ENCODE data around the gene USH1C.

Gene USH1C

DNA sequence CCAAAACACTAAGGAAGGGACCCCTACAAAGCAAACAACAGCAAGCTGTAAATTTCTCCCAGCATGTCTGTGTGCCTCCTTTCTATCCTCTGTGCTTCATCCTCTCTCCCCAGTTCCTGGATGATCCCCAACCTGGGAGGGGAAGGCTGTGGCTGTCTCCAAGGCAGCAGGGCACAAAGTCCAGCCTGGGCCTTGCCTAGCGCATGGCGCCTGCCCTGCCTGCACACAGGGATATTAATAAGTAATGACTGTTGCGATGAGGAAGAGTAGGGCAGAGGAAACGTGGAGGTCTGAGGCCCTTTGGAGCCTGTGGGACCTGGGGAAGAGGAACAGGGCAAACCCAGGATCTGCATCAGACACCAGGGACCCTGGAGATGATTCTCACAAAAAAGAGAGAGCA, 2.0 kb downstream of the USH1C start:
- peaks cover 29% of the 10 kb centered on the region for H3K27me3 ChIP-seq (ENCODE audit: insufficient read depth, low read length)
- H3K4me3 ChIP-seq (ENCODE audit: low read length): no peak overlapping the region

GRCh38 chr11:17541330-17541885, 2.8 kb downstream of the USH1C start:
- Histone ChIP-seq H3K4me3 (ENCODE audit: low read length) (no peak overlapping the region), H3K27ac (ENCODE audit: low read length) (no peak overlapping the region), H3K9me3 (ENCODE audit: insufficient read depth, low read depth, low read length) (no peaks in the 10 kb centered on the region), H3K4me1 (ENCODE audit: insufficient read depth, low read length) (0 out of 2 replicates have a peak, but pooled peaks cover 5% of the 10 kb centered on the region), H3K36me3 (ENCODE audit: insufficient read depth, low read depth, low read length) (no peaks in the 10 kb centered on the region), H3K9ac (ENCODE audit: low read depth, low read length) (no peak overlapping the region), H3K27me3 (ENCODE audit: insufficient read depth, low read length) (peaks cover 26% of the 10 kb centered on the region)

More for the DNA sequence above, 2.0 kb downstream of the USH1C start:
- Histone ChIP-seq H3K27ac (ENCODE audit: low read length) (no peak overlapping the region), H3K9me3 (ENCODE audit: insufficient read depth, low read depth, low read length) (no peaks in the 10 kb centered on the region), H3K9ac (ENCODE audit: low read depth, low read length) (no peak overlapping the region), H3K36me3 (ENCODE audit: insufficient read depth, low read depth, low read length) (no peaks in the 10 kb centered on the region), H3K4me1 (ENCODE audit: insufficient read depth, low read length) (peaks cover 5% of the 10 kb centered on the region; the same call in 1 of the 2 replicates)

DNA sequence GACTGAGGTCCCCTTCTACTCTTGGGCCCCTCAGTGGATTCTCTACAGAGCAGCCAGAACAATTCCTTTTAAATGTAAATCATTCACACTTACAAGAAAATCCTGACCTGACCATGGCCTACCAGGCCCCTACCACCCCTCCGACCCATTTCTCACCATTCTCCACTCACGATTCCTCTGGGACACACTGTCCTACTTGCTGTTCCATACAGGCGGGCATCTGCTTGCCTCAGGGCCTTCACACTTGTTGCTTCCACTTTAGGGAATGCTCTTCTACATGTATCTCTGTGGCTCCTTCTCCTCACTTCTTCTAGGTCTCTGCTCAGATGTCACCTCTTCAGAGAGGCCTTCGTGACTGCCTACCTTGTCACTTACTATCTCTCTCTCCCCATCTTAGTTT, 3.4 kb downstream of the USH1C start:
- no peak overlapping the region for H3K27ac ChIP-seq (ENCODE audit: low read length)
- H3K9ac ChIP-seq (ENCODE audit: low read depth, low read length): no peak overlapping the region
- peaks cover 21% of the 10 kb centered on the region for H3K27me3 ChIP-seq (ENCODE audit: insufficient read depth, low read length)
- no peak overlapping the region; the same call in 1 of the 2 replicates for H3K4me3 ChIP-seq (ENCODE audit: low read length)
- 0 out of 2 replicates have a peak, but pooled peaks cover 5% of the 10 kb centered on the region for H3K4me1 ChIP-seq (ENCODE audit: insufficient read depth, low read length)
- no peaks in the 10 kb centered on the region for H3K36me3 ChIP-seq (ENCODE audit: insufficient read depth, low read depth, low read length)
- no peaks in the 10 kb centered on the region for H3K9me3 ChIP-seq (ENCODE audit: insufficient read depth, low read depth, low read length)

DNA sequence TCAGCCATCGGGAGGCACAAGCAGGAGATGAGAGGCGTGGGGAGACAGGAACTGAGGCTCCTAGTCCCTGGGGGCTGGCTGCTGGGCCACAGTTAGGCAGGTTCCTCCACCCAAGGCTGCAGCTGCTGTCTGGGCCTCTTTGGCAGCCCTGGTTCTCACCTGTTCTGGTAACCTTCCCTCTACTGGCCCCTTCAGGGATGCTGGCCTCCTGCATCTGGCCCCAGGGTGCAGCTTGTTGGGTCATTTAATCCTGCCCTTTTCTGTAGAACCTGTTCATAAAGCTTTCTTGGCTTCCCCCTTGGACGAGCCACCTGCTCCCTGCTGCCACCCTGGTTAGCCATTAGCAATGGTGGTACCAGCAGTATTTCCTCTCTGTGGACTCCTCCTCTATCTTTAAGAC, 5.5 kb downstream of the USH1C start:
- Histone ChIP-seq H3K9me3 (ENCODE audit: insufficient read depth, low read depth, low read length) (no peaks in the 10 kb centered on the region), H3K27me3 (ENCODE audit: insufficient read depth, low read length) (peaks cover 17% of the 10 kb centered on the region), H3K9ac (ENCODE audit: low read depth, low read length) (no peak overlapping the region)

DNA sequence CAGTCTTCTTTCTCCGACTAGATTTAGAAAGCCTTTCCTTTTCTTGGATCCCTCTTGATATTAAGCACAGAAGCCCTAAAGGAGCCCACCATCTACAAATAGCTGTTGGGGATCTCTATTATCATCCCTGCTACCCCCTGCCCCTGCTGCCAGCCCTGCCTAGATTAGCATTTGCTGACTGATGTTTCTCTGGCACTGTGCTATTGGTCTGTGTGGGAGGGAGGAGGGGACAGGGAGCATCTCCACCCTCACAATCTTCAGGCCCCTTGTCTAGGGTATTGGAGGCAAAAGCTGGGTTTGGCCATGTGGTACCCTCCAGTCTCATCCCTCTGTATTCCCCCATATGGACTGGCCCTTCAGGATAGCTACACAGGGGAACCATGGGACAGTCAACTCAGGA, 6.2 kb downstream of the USH1C start:
- Histone ChIP-seq H3K9ac (ENCODE audit: low read depth, low read length) (no peak overlapping the region), H3K27me3 (ENCODE audit: insufficient read depth, low read length) (peaks cover 10% of the 10 kb centered on the region), H3K4me1 (ENCODE audit: insufficient read depth, low read length) (0 out of 2 replicates have a peak, but pooled peaks cover 5% of the 10 kb centered on the region), H3K9me3 (ENCODE audit: insufficient read depth, low read depth, low read length) (no peaks in the 10 kb centered on the region), H3K36me3 (ENCODE audit: insufficient read depth, low read depth, low read length) (no peaks in the 10 kb centered on the region), H3K27ac (ENCODE audit: low read length) (no peak overlapping the region), H3K4me3 (ENCODE audit: low read length) (no peak overlapping the region)

More for the DNA sequence above, 5.5 kb downstream of the USH1C start:
- Histone ChIP-seq H3K27ac (ENCODE audit: low read length) (no peak overlapping the region), H3K36me3 (ENCODE audit: insufficient read depth, low read depth, low read length) (no peaks in the 10 kb centered on the region), H3K4me1 (ENCODE audit: insufficient read depth, low read length) (0 out of 2 replicates have a peak, but pooled peaks cover 5% of the 10 kb centered on the region), H3K4me3 (ENCODE audit: low read length) (no peak overlapping the region)

GRCh38 chr11:17537261-17537660, 7.0 kb downstream of the USH1C start:
- 0 out of 2 replicates have a peak, but pooled peaks cover 2% of the 10 kb centered on the region for H3K4me1 ChIP-seq (ENCODE audit: insufficient read depth, low read length)

GRCh38 chr11:17535488-17535887, 8.7 kb downstream of the USH1C start:
- H3K9ac ChIP-seq (ENCODE audit: low read depth, low read length): no peak overlapping the region
- H3K36me3 ChIP-seq (ENCODE audit: insufficient read depth, low read depth, low read length): no peaks in the 10 kb centered on the region
- H3K4me3 ChIP-seq (ENCODE audit: low read length): no peak overlapping the region
- H3K4me1 ChIP-seq (ENCODE audit: insufficient read depth, low read length): no peaks in the 10 kb centered on the region; the same call in 1 of the 2 replicates
- no peak overlapping the region for H3K27ac ChIP-seq (ENCODE audit: low read length)
- no peaks in the 10 kb centered on the region for H3K27me3 ChIP-seq (ENCODE audit: insufficient read depth, low read length)
- no peaks in the 10 kb centered on the region for H3K9me3 ChIP-seq (ENCODE audit: insufficient read depth, low read depth, low read length)

More at GRCh38 chr11:17537261-17537660, 7.0 kb downstream of the USH1C start:
- H3K9me3 ChIP-seq (ENCODE audit: insufficient read depth, low read depth, low read length): no peaks in the 10 kb centered on the region
- peaks cover 2% of the 10 kb centered on the region for H3K27me3 ChIP-seq (ENCODE audit: insufficient read depth, low read length)
- H3K27ac ChIP-seq (ENCODE audit: low read length): no peak overlapping the region
- H3K4me3 ChIP-seq (ENCODE audit: low read length): no peak overlapping the region
- H3K36me3 ChIP-seq (ENCODE audit: insufficient read depth, low read depth, low read length): no peaks in the 10 kb centered on the region
- no peak overlapping the region for H3K9ac ChIP-seq (ENCODE audit: low read depth, low read length)

- H3K27ac ChIP-seq (ENCODE audit: low read length): no peak overlapping the region
- H3K9me3 ChIP-seq (ENCODE audit: insufficient read depth, low read depth, low read length): no peaks in the 10 kb centered on the region
- H3K9ac ChIP-seq (ENCODE audit: low read depth, low read length): no peak overlapping the region
- H3K4me1 ChIP-seq (ENCODE audit: insufficient read depth, low read length): no peaks in the 10 kb centered on the region; the same call in 1 of the 2 replicates
- no peak overlapping the region for H3K4me3 ChIP-seq (ENCODE audit: low read length)
- no peaks in the 10 kb centered on the region for H3K27me3 ChIP-seq (ENCODE audit: insufficient read depth, low read length)
- no peaks in the 10 kb centered on the region for H3K36me3 ChIP-seq (ENCODE audit: insufficient read depth, low read depth, low read length)
Observed at GRCh38 chr11:17533778-17534415, 10.3 kb downstream of the USH1C start.

DNA sequence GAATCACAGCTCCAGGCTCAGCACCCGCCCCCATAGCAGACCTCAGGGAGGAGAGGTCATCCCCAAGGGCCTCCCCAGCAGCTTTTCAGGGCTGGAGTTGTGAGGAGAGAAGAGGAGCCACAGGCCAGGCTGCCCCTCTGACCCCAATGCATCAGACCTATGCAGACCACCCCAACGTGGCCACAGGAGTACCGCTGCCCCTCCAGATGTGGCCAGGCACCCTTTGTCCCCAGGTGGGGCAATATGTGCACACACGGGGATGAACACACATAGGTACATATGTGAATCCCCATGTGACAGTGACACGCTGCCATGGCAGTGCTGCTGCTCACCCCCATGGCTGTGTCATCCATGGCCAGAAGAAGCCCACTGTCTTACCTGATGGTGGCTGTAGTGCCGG, 10.9 kb downstream of the USH1C start:
- no peak overlapping the region for H3K4me3 ChIP-seq (ENCODE audit: low read length)
- H3K36me3 ChIP-seq (ENCODE audit: insufficient read depth, low read depth, low read length): no peaks in the 10 kb centered on the region
- H3K9me3 ChIP-seq (ENCODE audit: insufficient read depth, low read depth, low read length): no peaks in the 10 kb centered on the region
- H3K27ac ChIP-seq (ENCODE audit: low read length): no peak overlapping the region
- H3K27me3 ChIP-seq (ENCODE audit: insufficient read depth, low read length): no peaks in the 10 kb centered on the region
- H3K9ac ChIP-seq (ENCODE audit: low read depth, low read length): no peak overlapping the region
- no peaks in the 10 kb centered on the region; the same call in 1 of the 2 replicates for H3K4me1 ChIP-seq (ENCODE audit: insufficient read depth, low read length)

DNA sequence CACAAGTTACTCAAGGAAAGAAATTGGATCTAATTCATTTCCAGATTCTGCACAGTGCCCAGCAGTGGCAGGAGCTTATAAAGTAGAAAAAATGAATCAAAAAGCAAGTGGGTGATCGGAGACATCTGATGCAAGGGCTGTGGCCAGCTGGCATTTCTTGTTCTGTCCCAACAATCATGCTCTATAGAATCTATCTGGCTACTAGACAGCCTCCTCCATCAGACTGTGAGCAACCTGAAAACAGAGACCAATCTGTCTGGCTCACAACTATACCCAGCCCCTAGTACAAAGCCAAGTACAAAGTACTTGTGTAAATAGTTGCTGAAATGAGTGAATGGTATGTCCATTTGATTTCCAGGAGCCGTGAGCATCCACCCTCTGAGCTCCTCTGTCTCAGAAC, 11.4 kb downstream of the USH1C start:
- no peaks in the 10 kb centered on the region for H3K9me3 ChIP-seq (ENCODE audit: insufficient read depth, low read depth, low read length)
- H3K4me3 ChIP-seq (ENCODE audit: low read length): no peak overlapping the region
- H3K27ac ChIP-seq (ENCODE audit: low read length): no peak overlapping the region
- no peaks in the 10 kb centered on the region for H3K36me3 ChIP-seq (ENCODE audit: insufficient read depth, low read depth, low read length)
- H3K9ac ChIP-seq (ENCODE audit: low read depth, low read length): no peak overlapping the region
- H3K4me1 ChIP-seq (ENCODE audit: insufficient read depth, low read length): no peaks in the 10 kb centered on the region; the same call in 1 of the 2 replicates
- no peaks in the 10 kb centered on the region for H3K27me3 ChIP-seq (ENCODE audit: insufficient read depth, low read length)

DNA sequence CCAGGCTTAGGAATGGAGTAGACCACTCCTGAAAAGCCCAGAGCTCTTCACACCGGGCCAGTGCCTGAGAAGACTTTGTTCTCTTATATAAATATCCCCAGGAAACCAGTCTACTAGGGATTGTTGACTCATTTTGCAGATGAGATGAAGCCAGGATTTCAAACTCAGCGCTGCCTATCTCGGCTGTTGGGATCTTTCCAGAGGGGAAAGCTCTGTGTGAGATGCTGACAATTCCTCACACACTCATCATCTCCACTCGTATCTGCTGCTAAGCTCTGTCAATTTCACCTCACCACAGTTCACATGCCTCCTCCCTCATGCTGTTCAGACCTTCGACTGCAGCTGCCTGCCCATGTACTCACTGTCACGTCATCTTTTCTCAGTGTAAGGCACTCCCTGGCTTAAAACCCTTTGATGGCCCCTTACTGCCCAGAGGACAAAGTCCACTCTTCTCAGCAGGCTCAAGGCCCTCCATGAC, 12.5 kb downstream of the USH1C start:
- Histone ChIP-seq H3K27me3 (ENCODE audit: insufficient read depth, low read length) (no peaks in the 10 kb centered on the region), H3K36me3 (ENCODE audit: insufficient read depth, low read depth, low read length) (no peaks in the 10 kb centered on the region), H3K4me1 (ENCODE audit: insufficient read depth, low read length) (no peaks in the 10 kb centered on the region; the same call in 1 of the 2 replicates), H3K27ac (ENCODE audit: low read length) (no peak overlapping the region), H3K9ac (ENCODE audit: low read depth, low read length) (no peak overlapping the region), H3K4me3 (ENCODE audit: low read length) (no peak overlapping the region), H3K9me3 (ENCODE audit: insufficient read depth, low read depth, low read length) (no peaks in the 10 kb centered on the region)

GRCh38 chr11:17531071-17531600, 13.1 kb downstream of the USH1C start:
- Histone ChIP-seq H3K27ac (ENCODE audit: low read length) (no peak overlapping the region), H3K4me3 (ENCODE audit: low read length) (no peak overlapping the region), H3K9me3 (ENCODE audit: insufficient read depth, low read depth, low read length) (no peaks in the 10 kb centered on the region), H3K27me3 (ENCODE audit: insufficient read depth, low read length) (no peaks in the 10 kb centered on the region), H3K36me3 (ENCODE audit: insufficient read depth, low read depth, low read length) (no peaks in the 10 kb centered on the region), H3K9ac (ENCODE audit: low read depth, low read length) (no peak overlapping the region), H3K4me1 (ENCODE audit: insufficient read depth, low read length) (no peaks in the 10 kb centered on the region; the same call in 1 of the 2 replicates)
